Measurements from ENCODE around the gene PEAK1. TPM values are rescaled to one million over a fixed set of nuclear protein-coding genes. Genes with fewer than 3 reads are reported as not detected.

The PEAK1 gene
- total and polyA plus RNA-seq, 10 of the 15 experiments (the other 5 are each of a cell fraction or from before 2014, with no cell fraction given), result 0.62 to 24.2 (median 11.2) TPM

DNA sequence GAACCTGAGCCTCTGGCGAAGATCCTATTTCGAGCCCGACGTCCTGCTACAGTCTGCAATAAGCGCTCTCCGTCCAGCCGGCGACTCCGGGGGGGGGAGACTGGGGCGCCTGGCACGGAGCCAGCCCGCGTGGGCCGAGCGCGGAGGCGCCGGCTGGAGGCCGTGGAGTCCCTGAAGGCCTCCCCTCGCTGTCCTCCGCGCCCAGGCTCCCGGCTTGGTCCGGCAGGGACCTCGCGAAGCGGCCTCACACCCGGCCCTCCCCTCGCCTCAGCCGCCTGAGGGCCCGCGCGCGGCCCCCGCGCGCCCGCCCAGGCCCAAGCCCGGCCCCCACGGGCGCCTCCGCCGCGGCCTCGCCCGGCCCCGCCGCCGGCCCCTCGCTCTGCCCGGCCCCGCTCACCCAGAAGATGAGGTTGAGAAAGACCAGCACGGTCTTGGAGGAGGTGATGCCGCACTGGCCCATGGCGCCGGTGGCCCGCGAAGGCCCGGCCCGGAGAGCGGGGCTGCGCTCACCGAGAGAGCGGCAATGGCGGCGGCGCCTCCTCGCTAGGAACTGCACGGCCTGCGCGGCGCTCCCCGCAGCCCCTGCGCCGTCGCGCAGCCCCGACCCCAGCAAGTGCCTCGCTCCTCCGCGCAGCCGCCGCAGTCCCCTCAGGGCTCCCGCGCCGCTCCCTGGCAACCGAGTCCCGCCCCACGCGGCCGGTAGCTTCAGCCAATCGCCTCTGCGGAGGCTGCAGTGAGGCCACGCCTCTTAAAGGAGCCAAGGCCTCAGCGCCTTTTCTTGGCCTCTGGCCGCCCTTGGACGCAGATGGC lies 349.2 kb downstream of the PEAK1 start, which contains the start of gene TSPAN3 (continued):
- no peak for TF ChIP-seq CBX3 (IDR thresholded peaks at IDR 0.05; ENCODE audit: borderline replicate concordance, low read depth)
- TF ChIP-seq JUND (IDR thresholded peaks at IDR 0.05; ENCODE audit: low read depth, low read length), result no peak
- TF ChIP-seq RFX5 (IDR thresholded peaks at IDR 0.05; ENCODE audit: low read depth, low read length), result peak; percentile 73
- TF ChIP-seq MEF2B (IDR thresholded peaks at IDR 0.05; ENCODE audit: partially characterized antibody, poor library complexity, severe bottlenecking), result peak; percentile 74
- peak; percentile 33; the same call in 1 of the 2 replicates for TF ChIP-seq NRF1 (conservative IDR thresholded peaks at IDR 0.05; ENCODE audit: low read depth, low read length)
- TF ChIP-seq, protein P1, sequence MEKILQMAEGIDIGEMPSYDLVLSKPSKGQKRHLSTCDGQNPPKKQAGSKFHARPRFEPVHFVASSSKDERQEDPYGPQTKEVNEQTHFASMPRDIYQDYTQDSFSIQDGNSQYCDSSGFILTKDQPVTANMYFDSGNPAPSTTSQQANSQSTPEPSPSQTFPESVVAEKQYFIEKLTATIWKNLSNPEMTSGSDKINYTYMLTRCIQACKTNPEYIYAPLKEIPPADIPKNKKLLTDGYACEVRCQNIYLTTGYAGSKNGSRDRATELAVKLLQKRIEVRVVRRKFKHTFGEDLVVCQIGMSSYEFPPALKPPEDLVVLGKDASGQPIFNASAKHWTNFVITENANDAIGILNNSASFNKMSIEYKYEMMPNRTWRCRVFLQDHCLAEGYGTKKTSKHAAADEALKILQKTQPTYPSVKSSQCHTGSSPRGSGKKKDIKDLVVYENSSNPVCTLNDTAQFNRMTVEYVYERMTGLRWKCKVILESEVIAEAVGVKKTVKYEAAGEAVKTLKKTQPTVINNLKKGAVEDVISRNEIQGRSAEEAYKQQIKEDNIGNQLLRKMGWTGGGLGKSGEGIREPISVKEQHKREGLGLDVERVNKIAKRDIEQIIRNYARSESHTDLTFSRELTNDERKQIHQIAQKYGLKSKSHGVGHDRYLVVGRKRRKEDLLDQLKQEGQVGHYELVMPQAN (conservative IDR thresholded peaks at IDR 0.05), result peak; percentile 54
- TF ChIP-seq POLR2AphosphoS5 (IDR thresholded peaks at IDR 0.05; ENCODE audit: low read length), result peak; percentile 59
- TF ChIP-seq KLF5 (IDR thresholded peaks at IDR 0.05; ENCODE audit: partially characterized antibody), result no peak
- TF ChIP-seq ZNF207 (IDR thresholded peaks at IDR 0.05; ENCODE audit: borderline replicate concordance), result no peak
- peak; percentile 60 for TF ChIP-seq SMAD1 (IDR thresholded peaks at IDR 0.05; ENCODE audit: low read depth, partially characterized antibody)
- TF ChIP-seq RCOR1 (conservative IDR thresholded peaks at IDR 0.05; ENCODE audit: low read depth, low read length), result no peak
- TF ChIP-seq IKZF1 (conservative IDR thresholded peaks at IDR 0.05), result peak; percentile 47
- TF ChIP-seq HDGF (IDR thresholded peaks at IDR 0.05), result no peak
- TF ChIP-seq, protein P2, sequence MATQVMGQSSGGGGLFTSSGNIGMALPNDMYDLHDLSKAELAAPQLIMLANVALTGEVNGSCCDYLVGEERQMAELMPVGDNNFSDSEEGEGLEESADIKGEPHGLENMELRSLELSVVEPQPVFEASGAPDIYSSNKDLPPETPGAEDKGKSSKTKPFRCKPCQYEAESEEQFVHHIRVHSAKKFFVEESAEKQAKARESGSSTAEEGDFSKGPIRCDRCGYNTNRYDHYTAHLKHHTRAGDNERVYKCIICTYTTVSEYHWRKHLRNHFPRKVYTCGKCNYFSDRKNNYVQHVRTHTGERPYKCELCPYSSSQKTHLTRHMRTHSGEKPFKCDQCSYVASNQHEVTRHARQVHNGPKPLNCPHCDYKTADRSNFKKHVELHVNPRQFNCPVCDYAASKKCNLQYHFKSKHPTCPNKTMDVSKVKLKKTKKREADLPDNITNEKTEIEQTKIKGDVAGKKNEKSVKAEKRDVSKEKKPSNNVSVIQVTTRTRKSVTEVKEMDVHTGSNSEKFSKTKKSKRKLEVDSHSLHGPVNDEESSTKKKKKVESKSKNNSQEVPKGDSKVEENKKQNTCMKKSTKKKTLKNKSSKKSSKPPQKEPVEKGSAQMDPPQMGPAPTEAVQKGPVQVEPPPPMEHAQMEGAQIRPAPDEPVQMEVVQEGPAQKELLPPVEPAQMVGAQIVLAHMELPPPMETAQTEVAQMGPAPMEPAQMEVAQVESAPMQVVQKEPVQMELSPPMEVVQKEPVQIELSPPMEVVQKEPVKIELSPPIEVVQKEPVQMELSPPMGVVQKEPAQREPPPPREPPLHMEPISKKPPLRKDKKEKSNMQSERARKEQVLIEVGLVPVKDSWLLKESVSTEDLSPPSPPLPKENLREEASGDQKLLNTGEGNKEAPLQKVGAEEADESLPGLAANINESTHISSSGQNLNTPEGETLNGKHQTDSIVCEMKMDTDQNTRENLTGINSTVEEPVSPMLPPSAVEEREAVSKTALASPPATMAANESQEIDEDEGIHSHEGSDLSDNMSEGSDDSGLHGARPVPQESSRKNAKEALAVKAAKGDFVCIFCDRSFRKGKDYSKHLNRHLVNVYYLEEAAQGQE (IDR thresholded peaks at IDR 0.05; ENCODE audit: low read depth, low read length), result no peak
- TF ChIP-seq NR2F1 (conservative IDR thresholded peaks at IDR 0.05), result peak; percentile 47
- TF ChIP-seq MYC (IDR thresholded peaks at IDR 0.05; ENCODE audit: insufficient read depth, insufficient read length, insufficient replicate concordance, low read length, severe bottlenecking), result peak; percentile 32
- TF ChIP-seq, protein P3, sequence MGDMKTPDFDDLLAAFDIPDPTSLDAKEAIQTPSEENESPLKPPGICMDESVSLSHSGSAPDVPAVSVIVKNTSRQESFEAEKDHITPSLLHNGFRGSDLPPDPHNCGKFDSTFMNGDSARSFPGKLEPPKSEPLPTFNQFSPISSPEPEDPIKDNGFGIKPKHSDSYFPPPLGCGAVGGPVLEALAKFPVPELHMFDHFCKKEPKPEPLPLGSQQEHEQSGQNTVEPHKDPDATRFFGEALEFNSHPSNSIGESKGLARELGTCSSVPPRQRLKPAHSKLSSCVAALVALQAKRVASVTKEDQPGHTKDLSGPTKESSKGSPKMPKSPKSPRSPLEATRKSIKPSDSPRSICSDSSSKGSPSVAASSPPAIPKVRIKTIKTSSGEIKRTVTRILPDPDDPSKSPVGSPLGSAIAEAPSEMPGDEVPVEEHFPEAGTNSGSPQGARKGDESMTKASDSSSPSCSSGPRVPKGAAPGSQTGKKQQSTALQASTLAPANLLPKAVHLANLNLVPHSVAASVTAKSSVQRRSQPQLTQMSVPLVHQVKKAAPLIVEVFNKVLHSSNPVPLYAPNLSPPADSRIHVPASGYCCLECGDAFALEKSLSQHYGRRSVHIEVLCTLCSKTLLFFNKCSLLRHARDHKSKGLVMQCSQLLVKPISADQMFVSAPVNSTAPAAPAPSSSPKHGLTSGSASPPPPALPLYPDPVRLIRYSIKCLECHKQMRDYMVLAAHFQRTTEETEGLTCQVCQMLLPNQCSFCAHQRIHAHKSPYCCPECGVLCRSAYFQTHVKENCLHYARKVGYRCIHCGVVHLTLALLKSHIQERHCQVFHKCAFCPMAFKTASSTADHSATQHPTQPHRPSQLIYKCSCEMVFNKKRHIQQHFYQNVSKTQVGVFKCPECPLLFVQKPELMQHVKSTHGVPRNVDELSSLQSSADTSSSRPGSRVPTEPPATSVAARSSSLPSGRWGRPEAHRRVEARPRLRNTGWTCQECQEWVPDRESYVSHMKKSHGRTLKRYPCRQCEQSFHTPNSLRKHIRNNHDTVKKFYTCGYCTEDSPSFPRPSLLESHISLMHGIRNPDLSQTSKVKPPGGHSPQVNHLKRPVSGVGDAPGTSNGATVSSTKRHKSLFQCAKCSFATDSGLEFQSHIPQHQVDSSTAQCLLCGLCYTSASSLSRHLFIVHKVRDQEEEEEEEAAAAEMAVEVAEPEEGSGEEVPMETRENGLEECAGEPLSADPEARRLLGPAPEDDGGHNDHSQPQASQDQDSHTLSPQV (IDR thresholded peaks at IDR 0.05), result no peak
- no peak for TF ChIP-seq RELA (IDR thresholded peaks at IDR 0.05; ENCODE audit: borderline replicate concordance, partially characterized antibody)
- no peak for TF ChIP-seq MEF2A (IDR thresholded peaks at IDR 0.05; ENCODE audit: insufficient read depth, low read depth, low read length)
- no peak for TF ChIP-seq BMI1 (IDR thresholded peaks at IDR 0.05; ENCODE audit: borderline replicate concordance)
- no peak for TF ChIP-seq PAX5 (IDR thresholded peaks at IDR 0.05; ENCODE audit: borderline replicate concordance, low read depth, low read length)

Measured in GM12878 (cell line).